Glomerular endothelial cell (primary cell): ENCODE results near the gene TPGS1. TPM values are rescaled to one million over a fixed set of nuclear protein-coding genes. Genes with fewer than 3 reads are reported as not detected.

ENCODE experiments used
- DNase-seq: peaks from one replicate; pipeline ENCODE4 v3.0.0-alpha.2; 2011; ENCODE audit warnings: low read depth, low spot score; ENCODE audit errors: extremely low read depth
- total RNA-seq: library from RNA; depleted of rRNA; stranded (reverse); fragments of >200 nt; gene quantifications from 2 replicates; pipeline ENCODE4 v1.2.3, GENCODE V29; 2015

The TPGS1 gene
- total RNA-seq: 72.9 and 78.5 TPM in 2 replicates

- DNase-seq: no peak
Observed at GRCh38 chr19:507286-508203, at the start of gene TPGS1. TSS of gene TPGS1 (plus strand) at chr19:507497. CDS start at chr19:507507, 10 bp downstream.

GRCh38 chr19:457636-458035 is 49.7 kb upstream of the TPGS1 start:
- no peak for DNase-seq

GRCh38 chr19:458091-459042 is 48.9 kb upstream of the TPGS1 start:
- DNase-seq: no peak

- DNase-seq: no peak
Observed at GRCh38 chr19:459724-460511, 47.4 kb upstream of the TPGS1 start.

- no peak for DNase-seq
Observed at GRCh38 chr19:460877-461720, 46.2 kb upstream of the TPGS1 start, which contains the start of gene SHC2. TSS of gene SHC2 (minus strand) at chr19:461033. CDS start at chr19:460996, 37 bp downstream.

GRCh38 chr19:461721-462551 is 45.4 kb upstream of the TPGS1 start:
- no peak for DNase-seq

- DNase-seq: no peak
Observed at GRCh38 chr19:463483-464207, 43.7 kb upstream of the TPGS1 start.

- no peak for DNase-seq
Observed at GRCh38 chr19:464208-464545, 43.1 kb upstream of the TPGS1 start.

- no peak for DNase-seq
Observed at GRCh38 chr19:465056-465816, 42.1 kb upstream of the TPGS1 start.

GRCh38 chr19:467554-467953 is 39.7 kb upstream of the TPGS1 start:
- DNase-seq: no peak

- no peak for DNase-seq
Observed at GRCh38 chr19:468587-469256, 38.6 kb upstream of the TPGS1 start.

GRCh38 chr19:469833-470232 is 37.5 kb upstream of the TPGS1 start:
- no peak for DNase-seq

GRCh38 chr19:470701-471100 is 36.6 kb upstream of the TPGS1 start:
- DNase-seq: no peak

GRCh38 chr19:472005-472858 is 35.1 kb upstream of the TPGS1 start:
- no peak for DNase-seq

- no peak for DNase-seq
Observed at GRCh38 chr19:474126-475078, 32.9 kb upstream of the TPGS1 start.
